Stimulated activated CD4-positive, alpha-beta T cell treated with anti-CD3 and anti-CD28 coated beads, Interleukin-4, amount 100 ng/mL, for 24 hours (primary cell): ENCODE data around the gene CLK2.
"Not testable (repeated sequence)": the region's sequence is repeated elsewhere in the genome, so short reads cannot be mapped to it uniquely, and the experiment has no call there.

Experiments used
- DNase-seq: peaks from one replicate; pipeline ENCODE4 v3.0.0-alpha.2; 2020

Gene CLK2

DNA sequence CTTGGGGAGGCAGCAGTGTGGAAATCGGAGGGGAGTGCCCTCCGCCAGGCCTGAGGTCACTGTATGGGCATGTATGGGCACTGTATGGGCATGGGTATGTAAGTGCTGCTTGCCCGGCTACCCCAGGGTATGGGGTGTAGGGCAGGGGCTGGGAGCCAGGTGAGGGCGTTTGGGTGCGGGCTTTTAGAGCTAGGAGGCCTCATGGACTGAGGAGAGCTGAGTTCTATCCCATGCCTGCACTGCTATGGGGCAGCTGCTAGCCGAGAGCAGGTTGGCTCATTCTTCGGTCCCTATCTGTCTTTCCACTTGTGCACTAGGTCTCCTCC lies 22.6 kb upstream of the CLK2 start:
- no peak for DNase-seq

- DNase-seq = no peak
These were observed 22.1 kb upstream of the CLK2 start for GRCh38 chr1:155295183-155295941.

GRCh38 chr1:155294520-155295182 lies 21.3 kb upstream of the CLK2 start:
- DNase-seq = no peak

DNA sequence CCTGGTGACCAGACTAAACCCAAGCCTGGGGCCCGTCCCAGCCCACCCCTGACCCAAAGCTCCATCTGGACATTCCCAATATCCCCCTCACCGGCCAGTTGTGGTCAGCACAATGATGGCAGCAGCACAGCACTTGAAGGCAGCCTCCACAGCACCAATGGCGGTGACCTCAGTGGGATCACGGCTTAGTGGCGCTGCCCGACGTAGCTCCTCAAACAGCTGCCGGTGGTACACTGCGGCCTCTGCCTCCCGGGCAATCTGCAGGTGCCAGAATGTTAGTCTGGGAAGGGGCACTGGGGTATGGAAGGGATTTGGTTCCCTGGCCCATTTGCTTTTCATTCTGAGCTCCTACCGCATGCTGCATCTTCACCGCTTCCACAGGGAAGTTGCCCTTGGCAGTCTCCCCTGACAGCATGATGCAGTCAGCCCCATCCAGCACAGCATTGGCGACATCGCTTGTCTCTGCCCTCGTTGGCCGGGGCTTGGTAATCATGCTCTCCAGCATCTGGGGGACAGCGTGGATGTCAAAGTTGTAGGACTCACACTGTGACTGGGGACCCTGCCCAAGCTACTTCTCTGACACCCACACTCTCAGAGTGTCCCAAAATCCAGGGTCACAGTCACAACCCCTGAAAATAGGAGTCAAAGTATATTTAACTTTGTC lies 19.9 kb upstream of the CLK2 start:
- no peak for DNase-seq

- not testable (repeated sequence) for DNase-seq
These were observed 17.7 kb upstream of the CLK2 start for GRCh38 chr1:155291006-155291405.

DNA sequence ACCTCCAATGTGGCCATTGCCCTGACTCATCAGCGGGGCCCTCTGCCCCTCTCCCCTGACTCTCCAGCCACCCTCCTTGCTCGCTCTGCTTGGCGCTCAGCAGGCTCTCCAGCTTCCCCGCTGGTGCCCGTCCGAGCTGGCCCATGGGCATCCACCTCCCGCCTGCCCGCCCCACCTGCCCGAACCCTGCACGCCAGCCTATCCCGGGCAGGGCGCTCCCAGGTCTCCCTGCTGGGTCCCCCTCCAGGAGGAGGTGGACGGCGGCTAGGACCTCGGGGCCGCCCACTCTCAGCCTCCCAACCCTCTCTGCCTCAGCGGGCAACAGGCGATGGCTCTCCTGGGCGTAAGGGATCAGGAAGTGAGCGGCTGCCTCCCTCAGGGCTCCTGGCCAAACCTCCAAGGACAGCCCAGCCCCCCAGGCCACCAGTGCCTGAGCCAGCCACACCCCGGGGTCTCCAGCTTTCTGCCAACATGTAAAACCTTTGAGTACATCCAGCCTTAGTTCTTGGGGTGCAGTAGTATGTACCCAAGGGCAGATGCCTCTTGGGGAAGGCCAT lies 14.8 kb upstream of the CLK2 start:
- no peak for DNase-seq

DNA sequence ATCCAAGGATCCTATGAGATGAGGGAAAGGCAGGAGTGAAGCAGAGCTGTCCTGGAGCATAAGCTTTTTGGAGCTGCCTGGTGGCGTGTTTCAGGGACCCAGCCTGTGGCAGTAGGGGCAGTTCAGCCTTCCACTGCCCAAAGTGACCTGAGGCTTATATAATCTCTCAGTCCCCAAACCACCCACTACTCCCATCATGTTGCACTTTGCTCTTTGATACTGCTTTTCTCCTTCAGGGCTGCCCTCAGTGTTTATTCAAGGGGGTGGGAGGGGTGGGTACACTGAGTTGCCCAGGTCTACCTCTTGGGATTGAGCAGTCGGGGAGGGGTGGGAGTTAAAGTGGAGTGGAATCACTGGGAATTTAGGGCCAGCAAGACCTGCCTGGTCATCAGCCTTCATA lies 13.2 kb upstream of the CLK2 start:
- DNase-seq = no peak

DNA sequence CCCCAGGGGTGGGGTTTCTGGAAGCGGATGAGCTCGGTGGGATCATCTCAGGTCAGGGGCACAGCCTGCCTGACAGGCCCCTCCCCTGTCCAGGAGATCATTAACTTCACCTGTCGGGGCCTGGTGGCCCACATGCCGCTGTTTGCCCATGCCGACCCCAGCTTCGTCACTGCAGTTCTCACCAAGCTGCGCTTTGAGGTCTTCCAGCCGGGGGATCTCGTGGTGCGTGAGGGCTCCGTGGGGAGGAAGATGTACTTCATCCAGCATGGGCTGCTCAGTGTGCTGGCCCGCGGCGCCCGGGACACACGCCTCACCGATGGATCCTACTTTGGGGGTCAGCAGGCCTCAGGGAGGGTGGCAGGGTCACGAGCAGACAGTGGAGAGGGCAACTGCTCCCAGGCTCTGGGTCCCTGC lies 12.3 kb upstream of the CLK2 start:
- DNase-seq = no peak

- DNase-seq = no peak
These were observed 11.8 kb upstream of the CLK2 start for GRCh38 chr1:155285063-155285462.

DNA sequence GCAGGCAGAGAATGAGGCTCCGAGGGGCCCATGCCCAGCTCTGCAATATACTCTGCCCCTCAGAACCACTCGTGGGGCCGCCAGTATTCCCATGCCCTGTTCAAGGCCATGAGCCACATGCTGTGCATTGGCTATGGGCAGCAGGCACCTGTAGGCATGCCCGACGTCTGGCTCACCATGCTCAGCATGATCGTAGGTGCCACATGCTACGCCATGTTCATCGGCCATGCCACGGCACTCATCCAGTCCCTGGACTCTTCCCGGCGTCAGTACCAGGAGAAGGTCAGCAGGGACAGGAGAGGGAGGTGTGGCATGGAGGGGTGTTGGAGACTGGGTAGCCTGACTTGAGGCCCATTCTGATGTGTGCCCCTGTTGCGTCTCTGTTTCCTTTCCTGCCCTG lies 11.2 kb upstream of the CLK2 start:
- no peak for DNase-seq

GRCh38 chr1:155282488-155283091 lies 9.3 kb upstream of the CLK2 start:
- DNase-seq = no peak

- no peak for DNase-seq
These were observed 6.0 kb upstream of the CLK2 start for GRCh38 chr1:155279268-155279667.

DNA sequence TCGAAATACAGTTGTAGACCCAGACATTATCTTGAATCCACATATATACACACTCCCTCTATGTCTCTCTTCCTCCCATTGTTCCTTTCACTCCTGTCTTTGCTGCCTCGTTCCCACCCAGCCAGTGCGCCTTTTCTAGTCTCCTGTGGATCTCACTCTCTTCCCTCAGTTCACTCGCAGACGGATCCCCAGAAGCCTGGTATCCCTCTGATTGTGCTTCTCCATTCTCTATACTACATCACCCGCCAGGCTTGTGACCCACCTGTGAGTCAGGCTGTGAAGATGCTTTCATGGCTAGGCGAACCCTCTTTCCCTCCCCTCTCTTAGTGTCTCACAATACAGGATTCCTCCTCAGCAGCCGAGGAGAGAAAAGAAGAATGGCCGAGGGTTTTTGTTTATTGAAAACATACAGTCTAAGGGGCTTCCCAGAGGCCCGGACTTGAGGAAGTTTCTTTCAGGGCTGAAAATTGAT lies 5.4 kb upstream of the CLK2 start:
- no peak for DNase-seq

GRCh38 chr1:155277902-155278688 lies 4.8 kb upstream of the CLK2 start:
- DNase-seq = peak; percentile 79

DNA sequence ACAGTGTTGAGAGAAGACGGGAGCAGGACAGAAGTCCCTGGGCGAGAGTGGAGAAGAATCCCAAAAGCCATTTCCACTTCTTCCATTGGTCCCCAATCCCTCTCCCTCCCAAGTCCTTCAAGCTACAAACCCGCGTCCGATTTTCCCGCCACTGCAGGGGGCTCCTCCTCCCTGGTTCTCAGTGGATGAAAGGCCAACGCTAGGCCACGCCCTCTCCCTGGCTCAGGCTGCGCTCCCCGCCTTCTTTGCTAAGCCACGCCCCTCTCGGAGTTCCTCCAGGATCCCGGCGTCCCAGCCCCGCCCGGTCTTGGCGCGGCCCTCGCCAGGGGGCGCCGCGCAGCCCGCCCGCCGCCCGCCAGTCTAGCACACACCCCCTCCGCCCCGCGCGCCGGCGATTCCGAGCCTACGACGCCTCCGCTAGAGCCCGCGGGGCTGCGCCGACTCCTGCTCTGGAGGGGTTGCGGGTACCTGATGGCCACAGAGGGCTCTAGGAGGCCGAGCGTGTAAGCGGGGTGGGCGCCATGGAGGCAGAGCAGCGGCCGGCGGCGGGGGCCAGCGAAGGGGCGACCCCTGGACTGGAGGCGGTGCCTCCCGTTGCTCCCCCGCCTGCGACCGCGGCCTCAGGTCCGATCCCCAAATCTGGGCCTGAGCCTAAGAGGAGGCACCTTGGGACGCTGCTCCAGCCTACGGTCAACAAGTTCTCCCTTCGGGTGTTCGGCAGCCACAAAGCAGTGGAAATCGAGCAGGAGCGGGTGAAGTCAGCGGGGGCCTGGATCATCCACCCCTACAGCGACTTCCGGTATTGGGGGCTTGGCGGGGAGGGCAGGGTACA lies 4.0 kb upstream of the CLK2 start, which contains the start of gene HCN3:
Gene HCN3, plus strand, starts transcription at position 394 of the 832 bp plus-strand sequence. Its CDS starts 128 bp downstream, at position 522.
- DNase-seq = peak; percentile 96

DNA sequence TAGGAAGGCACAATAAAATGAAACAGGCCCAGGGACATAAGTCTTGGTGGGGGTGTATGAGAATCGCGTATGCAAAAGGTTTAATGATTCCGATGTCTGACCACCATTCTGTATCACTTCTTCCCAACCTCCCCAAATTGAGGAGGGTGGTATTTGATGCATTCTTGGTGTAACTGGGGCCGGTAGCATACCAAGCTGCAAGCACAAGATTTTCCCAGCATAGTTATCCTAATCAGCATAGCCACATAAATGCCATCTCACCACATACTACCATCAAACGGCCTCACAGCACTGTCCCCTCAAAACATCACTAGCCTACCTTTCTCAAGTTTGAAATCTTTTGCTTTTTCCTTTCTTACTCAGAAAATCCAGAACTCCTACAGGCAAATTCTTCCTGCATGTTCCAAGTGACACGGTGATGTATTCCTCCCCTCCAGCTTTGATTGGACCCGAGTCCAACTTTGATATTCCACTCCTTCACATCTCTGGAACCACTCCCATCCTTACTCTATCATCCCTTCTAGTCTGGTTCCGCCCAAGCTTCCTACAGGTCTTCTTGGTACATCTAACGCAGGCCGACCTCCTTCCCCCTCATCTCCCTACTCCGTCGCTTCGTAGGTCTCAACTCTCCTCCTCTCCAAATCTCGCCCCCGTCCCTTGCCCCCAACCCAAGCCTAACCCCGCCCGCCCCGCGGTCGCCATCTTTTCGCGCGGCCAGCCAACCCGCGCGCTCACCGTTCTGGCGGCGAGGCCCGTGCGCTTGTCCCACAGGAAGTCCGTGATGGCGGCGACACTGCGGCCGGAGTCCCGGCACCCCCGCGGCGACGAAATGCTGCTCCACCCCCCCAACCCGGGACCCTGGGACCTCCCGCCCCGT lies 600 bp downstream of the CLK2 start:
- no peak for DNase-seq

- DNase-seq = no peak
These were observed 3.9 kb downstream of the CLK2 start for GRCh38 chr1:155269381-155269780.

DNA sequence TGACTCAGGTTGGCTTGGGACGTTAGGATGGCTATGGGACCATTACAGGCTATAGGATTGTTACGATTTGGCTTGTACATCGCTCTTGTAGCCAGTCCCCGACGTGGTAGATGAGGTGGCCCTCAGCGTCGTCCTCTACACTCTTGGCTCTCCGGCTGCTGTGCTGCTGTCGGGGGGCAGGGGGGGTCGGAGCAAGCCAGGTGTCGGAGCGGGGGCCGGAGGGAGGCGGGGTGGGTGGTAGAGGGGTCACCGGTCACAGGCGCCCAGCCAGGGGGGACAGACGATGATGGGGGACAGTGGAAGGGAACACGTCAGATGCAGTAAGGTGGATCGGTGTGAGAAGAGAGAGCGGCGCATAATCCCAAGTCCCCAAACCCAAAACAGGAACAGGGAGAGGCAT lies 4.7 kb downstream of the CLK2 start:
- DNase-seq = no peak

- DNase-seq = no peak
These were observed 5.9 kb downstream of the CLK2 start for GRCh38 chr1:155267373-155267772.

DNA sequence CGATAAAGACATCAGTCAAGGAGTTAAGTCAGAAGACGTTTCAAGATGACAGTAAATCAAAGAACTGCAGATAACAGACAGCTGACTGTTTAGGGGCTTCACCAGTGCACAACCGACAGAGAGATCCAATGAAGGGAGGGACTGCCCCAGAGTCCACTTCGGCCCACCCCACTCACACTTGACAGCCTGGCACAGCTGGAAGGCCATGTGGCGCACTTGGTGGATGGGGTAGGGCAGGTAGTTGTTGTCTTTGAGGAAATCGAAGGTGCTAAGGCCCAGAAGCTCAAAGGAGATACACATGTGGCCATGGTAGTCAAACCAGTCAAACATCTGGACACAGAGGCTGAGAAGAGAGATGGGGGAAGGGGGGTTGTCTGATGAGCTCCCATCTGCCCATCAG lies 6.8 kb downstream of the CLK2 start:
- no peak for DNase-seq
